IMR-90 (cell line): ENCODE measurements around the gene FRAS1. TPM values are rescaled to one million over a fixed set of nuclear protein-coding genes. Genes with fewer than 3 reads are reported as not detected.

Experiments used
- ATAC-seq: fragments of 200-7000 bp; cut with Tn5 transposase; 2 replicates; pipeline ENCODE4 v1.9.1; 2020; ENCODE audit warnings: low read depth, mild to moderate bottlenecking, moderate library complexity
- BruUV-seq: library from RNA; stranded (reverse); fragments of 400-500 nt; replicated peaks from 2 replicates; lab custom pipeline; 2021; lab: Mats Ljungman, UMichigan
- CTCF ChIA-PET: fragments of 300-600 bp; formaldehyde crosslinking; extraction: SDS; loops from one replicate; lab custom pipeline; 2021; ENCODE audit warnings: antibody characterized with exemption; lab: Yijun Ruan, JAX
- POLR2A ChIA-PET: fragments of 300-600 bp; sonication (Branson Sonifier 250); formaldehyde crosslinking; loops from one replicate; lab custom pipeline; 2022; ENCODE audit warnings: antibody characterized with exemption; ENCODE audit not compliant: unreplicated experiment; lab: Charles Lee
- DNase-seq: peaks from one replicate; pipeline ENCODE4 v3.0.0; 2013
- H2AFZ ChIP-seq: replicated peaks from 2 replicates; pipeline ENCODE3; 2013; ENCODE audit warnings: low read length, mild to moderate bottlenecking; ENCODE audit not compliant: poor library complexity
- H2AK5ac ChIP-seq: 2 replicates; pipeline ENCODE4 v1.6.1; 2013; ENCODE audit warnings: low read depth, low read length, inconsistent platforms
- H2AK9ac ChIP-seq: replicated peaks from 2 replicates; pipeline ENCODE3; 2013; ENCODE audit warnings: mild to moderate bottlenecking, low read depth, low read length, moderate library complexity; ENCODE audit not compliant: poor library complexity
- H2BK120ac ChIP-seq: 2 replicates; pipeline ENCODE4 v1.6.1; 2013; ENCODE audit warnings: low read depth, low read length, inconsistent platforms
- H2BK15ac ChIP-seq: 3 replicates; pipeline ENCODE4 v1.6.1; 2013; ENCODE audit warnings: low read depth, low read length, inconsistent platforms
- H2BK20ac ChIP-seq: 2 replicates; pipeline ENCODE4 v1.6.1; 2013; ENCODE audit warnings: low read depth, mild to moderate bottlenecking, inconsistent platforms, low read length, moderate library complexity
- H2BK5ac ChIP-seq: 2 replicates; pipeline ENCODE4 v1.6.1; 2013; ENCODE audit warnings: mild to moderate bottlenecking, low read depth, low read length, inconsistent platforms; ENCODE audit not compliant: poor library complexity, severe bottlenecking
- H3K14ac ChIP-seq: replicated peaks from 2 replicates; pipeline ENCODE4 v1.6.1; 2013; ENCODE audit warnings: low read depth, low read length, inconsistent platforms
- H3K18ac ChIP-seq: 2 replicates; pipeline ENCODE4 v1.6.1; 2013; ENCODE audit warnings: low read depth, low read length, control low read depth
- H3K23ac ChIP-seq: 2 replicates; pipeline ENCODE4 v1.6.1; 2013; ENCODE audit warnings: low read depth, low read length, inconsistent platforms
- H3K27ac ChIP-seq: 2 replicates; pipeline ENCODE4 v1.5.1; 2013; ENCODE audit warnings: mild to moderate bottlenecking, control low read depth, low read length; ENCODE audit not compliant: insufficient read depth
- H3K27me3 ChIP-seq: 2 replicates; pipeline ENCODE4 v1.6.1; 2013; ENCODE audit warnings: low read length; ENCODE audit not compliant: control insufficient read depth, insufficient read depth
- H3K36me3 ChIP-seq: 2 replicates; pipeline ENCODE4 v1.6.1; 2013; ENCODE audit warnings: low read length, mixed read lengths; ENCODE audit not compliant: control insufficient read depth, insufficient read depth
- H3K4ac ChIP-seq: 2 replicates; pipeline ENCODE4 v1.6.1; 2013; ENCODE audit warnings: low read depth, low read length, inconsistent platforms
- H3K4me1 ChIP-seq: 2 replicates; pipeline ENCODE4 v1.6.1; 2013; ENCODE audit warnings: low read length, mixed read lengths; ENCODE audit not compliant: control insufficient read depth, insufficient read depth
- H3K4me2 ChIP-seq: 2 replicates; pipeline ENCODE4 v1.6.1; 2013; ENCODE audit warnings: low read depth, mild to moderate bottlenecking, control low read depth, low read length, moderate library complexity
- H3K4me3 ChIP-seq: 2 replicates; pipeline ENCODE4 v1.5.1; 2013; ENCODE audit warnings: low read depth, mild to moderate bottlenecking, control low read depth, low read length, moderate library complexity; ENCODE audit not compliant: insufficient read depth
- H3K56ac ChIP-seq: 2 replicates; pipeline ENCODE4 v1.6.1; 2013; ENCODE audit warnings: low read length, inconsistent platforms; ENCODE audit not compliant: insufficient read depth; ENCODE audit errors: extremely low read depth
- H3K79me1 ChIP-seq, 2 experiments: 2 replicates each; pipeline ENCODE4 v1.6.1; 2013; ENCODE audit warnings: low read length in 2 of 2, inconsistent platforms in 1 of 2, low read depth in 1 of 2
- H3K9ac ChIP-seq: 2 replicates; pipeline ENCODE4 v1.6.1; 2013; ENCODE audit warnings: low read depth, low read length, control low read depth
- H3K9me1 ChIP-seq: 2 replicates; pipeline ENCODE4 v1.6.1; 2013; ENCODE audit warnings: low read length, inconsistent platforms; ENCODE audit not compliant: insufficient read depth
- H3K9me3 ChIP-seq: 2 replicates; pipeline ENCODE4 v1.6.1; 2013; ENCODE audit warnings: low read length; ENCODE audit not compliant: control insufficient read depth, insufficient read depth
- H4K20me1 ChIP-seq: 2 replicates; pipeline ENCODE4 v1.6.1; 2013; ENCODE audit warnings: low read length, inconsistent platforms; ENCODE audit not compliant: insufficient read depth
- H4K5ac ChIP-seq: 2 replicates; pipeline ENCODE4 v1.6.1; 2013; ENCODE audit warnings: mild to moderate bottlenecking, low read depth, low read length, control low read depth
- H4K8ac ChIP-seq, 2 experiments: 2 replicates each; pipeline ENCODE4 v1.6.1; 2013; ENCODE audit warnings: low read depth in 2 of 2, low read length in 2 of 2, control low read depth in 1 of 2, inconsistent platforms in 1 of 2
- H4K91ac ChIP-seq: 2 replicates; pipeline ENCODE4 v1.6.1; 2013; ENCODE audit warnings: low read depth, low read length, inconsistent platforms; ENCODE audit not compliant: insufficient read depth
- RFX5 ChIP-seq: IDR thresholded peaks from 2 replicates; pipeline ENCODE4 v1.8.0; 2012; ENCODE audit warnings: low read depth, mild to moderate bottlenecking, low read length, moderate library complexity
- WGBS, 2 experiments: methylation state at CpG; one replicate each; pipeline versions ENCODE4 v1.1.5 to v1.1.7; 2013; ENCODE audit warnings: missing lambda C conversion rate in 2 of 2; ENCODE audit not compliant: insufficient read length in 1 of 2; ENCODE audit errors: extremely low coverage in 2 of 2; 5-methylcytosine and 5-hydroxymethylcytosine counted together
- dilution Hi-C: fragments of 300-500 bp; cut with HindIII; formaldehyde crosslinking; loops from one replicate; pipeline ENCODE4 v1.14.3; 2018; ENCODE audit warnings: low sequenced_read_pairs; ENCODE audit not compliant: unreplicated experiment
- in situ Hi-C: fragments of 300-500 bp; cut with MboI; formaldehyde crosslinking; loops from 3 replicates; pipeline ENCODE4 v1.14.3; 2019; ENCODE audit warnings: low sequenced_read_pairs, inconsistent platforms, mixed read lengths
- intact Hi-C: fragments of 100-400 bp; cut with micrococcal nuclease; formaldehyde crosslinking; loops from 2 replicates; pipeline ENCODE4 v1.10.0; 2022
- polyA plus RNA-seq, 3 experiments: library from polyadenylated mRNA; depleted of rRNA; stranded (reverse); fragments of >200 nt; gene quantifications; 2 replicates each; pipeline ENCODE4 v1.2.3, GENCODE V29; 2012; ENCODE audit warnings: low replicate concordance in 1 of 3
- total RNA-seq: library from RNA; depleted of rRNA; stranded (reverse); fragments of >200 nt; gene quantifications from 2 replicates; pipeline ENCODE4 v1.2.3, GENCODE V29; 2012

The FRAS1 gene
- total and polyA plus RNA-seq, 2 of the 4 experiments (the other 2 are of a cell fraction): under 0.01 to 0.03 TPM

DNA sequence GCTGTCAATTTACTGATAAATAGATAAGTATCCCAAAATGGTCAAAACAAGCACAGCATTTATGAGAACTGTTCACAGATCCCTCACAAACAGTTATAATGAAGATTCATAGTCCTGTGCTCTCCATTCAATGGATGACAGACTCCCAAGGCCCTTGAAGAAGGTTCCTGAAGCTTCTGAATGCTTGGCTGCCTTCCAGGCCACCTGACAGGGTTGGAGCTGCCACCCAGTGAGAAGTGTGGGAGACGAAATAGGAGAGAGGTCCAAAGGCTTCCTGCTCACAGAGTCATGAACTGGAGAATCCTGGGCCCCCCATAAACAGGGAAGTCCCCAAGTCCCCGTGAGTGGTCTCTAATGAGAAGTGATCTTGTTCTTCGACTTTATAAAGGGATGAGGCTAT lies 468.4 kb downstream of the FRAS1 start:
- WGBS, 2 experiments: 43% methylated on average over 1 of the region's 3 CpGs; no CpG with 5 or more reads in 1 of the 2 experiments
- 0 out of 4 replicates have a peak, but pooled peaks cover 0 to 4% of the 10 kb centered on the region in 2 experiments for H3K79me1 ChIP-seq
- no peak overlapping the region for H3K4me2 ChIP-seq
- no peak overlapping the region for H2BK15ac ChIP-seq
- no peak overlapping the region for H3K56ac ChIP-seq
- H3K27me3 ChIP-seq: no peaks in the 10 kb centered on the region
- H3K36me3 ChIP-seq: no peaks in the 10 kb centered on the region
- no peak overlapping the region for H3K14ac ChIP-seq
- no peak for DNase-seq
- BruUV-seq: no TSS peak
- in situ Hi-C loops: no loop called here
- ChIA-PET POLR2A (no interaction called here), CTCF (no interaction called here)
- H3K18ac ChIP-seq: no peak overlapping the region
- TF ChIP-seq RFX5: no peak
- H2BK20ac ChIP-seq: no peak overlapping the region
- dilution Hi-C loops: no loop called here
- intact Hi-C loops: no loop called here
- peaks cover 10% of the 10 kb centered on the region for H3K9me1 ChIP-seq
- ATAC-seq: no peak
- H2BK5ac ChIP-seq: no peak overlapping the region
- H4K20me1 ChIP-seq: no peaks in the 10 kb centered on the region
- no peaks in the 10 kb centered on the region for H3K9me3 ChIP-seq
- H2AK9ac ChIP-seq: no peak overlapping the region
- no peak overlapping the region for H3K9ac ChIP-seq
- no peak overlapping the region for H3K27ac ChIP-seq
- H3K23ac ChIP-seq: no peak overlapping the region
- H4K5ac ChIP-seq: no peak overlapping the region
- no peak overlapping the region for H2AK5ac ChIP-seq
- no peak overlapping the region for H2BK120ac ChIP-seq
- no peak overlapping the region for H3K4ac ChIP-seq
- H4K91ac ChIP-seq: no peak overlapping the region
- H3K4me3 ChIP-seq: no peak overlapping the region
- H2AFZ ChIP-seq: no peak overlapping the region
- peaks cover 10% of the 10 kb centered on the region for H3K4me1 ChIP-seq
- no peak overlapping the region for H4K8ac ChIP-seq
